DMS153 treated with DMSO at 0.1 percent for 48 hours (cell line): Measurements from ENCODE around the gene TSSK6.

ENCODE experiments used
- DNase-seq: peaks from one replicate; lab custom pipeline; 2025; ENCODE audit not compliant: unreplicated experiment; lab: John Stamatoyannopoulos, UW

Gene TSSK6

DNA sequence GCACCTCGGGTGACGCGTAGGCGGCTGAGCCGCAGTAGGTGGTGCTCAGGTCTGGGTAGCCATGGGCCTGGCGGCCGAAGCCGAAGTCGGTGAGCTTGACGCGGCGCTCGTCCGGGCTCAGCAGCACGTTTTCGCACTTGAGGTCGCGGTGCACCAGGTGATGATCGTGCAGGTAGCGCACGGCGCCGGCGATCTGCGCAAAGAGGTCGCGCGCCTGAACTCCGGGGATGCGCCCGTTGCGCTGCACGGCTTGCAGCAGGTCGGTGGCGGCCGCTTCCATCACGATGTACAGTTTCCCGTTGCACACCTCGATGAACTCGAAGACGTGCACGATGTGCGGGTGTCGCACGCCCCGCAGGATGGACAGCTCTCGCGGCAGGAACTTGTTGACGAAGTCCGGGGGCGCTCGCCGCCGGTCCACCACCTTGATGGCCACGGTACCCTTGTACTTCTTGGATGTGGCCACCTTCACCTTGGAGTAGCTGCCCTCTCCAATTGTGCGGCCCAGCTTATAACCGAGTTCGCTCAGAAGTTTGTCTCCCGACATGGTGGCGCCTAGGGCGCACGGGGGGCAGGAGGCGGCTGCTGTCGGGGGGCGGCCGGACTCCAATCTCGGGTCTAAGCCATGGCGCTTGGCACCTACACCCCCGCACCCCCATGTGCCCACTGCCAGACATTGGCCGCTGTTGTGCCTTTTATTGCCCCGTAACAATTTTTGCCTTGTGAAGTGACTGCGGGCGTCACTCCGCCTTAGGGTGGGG lies at the start of gene TSSK6:
TSS of gene TSSK6 (minus strand) at position 668 of the 761 bp plus-strand sequence. CDS start at position 547, 121 bp downstream.
- no peak for DNase-seq

DNA sequence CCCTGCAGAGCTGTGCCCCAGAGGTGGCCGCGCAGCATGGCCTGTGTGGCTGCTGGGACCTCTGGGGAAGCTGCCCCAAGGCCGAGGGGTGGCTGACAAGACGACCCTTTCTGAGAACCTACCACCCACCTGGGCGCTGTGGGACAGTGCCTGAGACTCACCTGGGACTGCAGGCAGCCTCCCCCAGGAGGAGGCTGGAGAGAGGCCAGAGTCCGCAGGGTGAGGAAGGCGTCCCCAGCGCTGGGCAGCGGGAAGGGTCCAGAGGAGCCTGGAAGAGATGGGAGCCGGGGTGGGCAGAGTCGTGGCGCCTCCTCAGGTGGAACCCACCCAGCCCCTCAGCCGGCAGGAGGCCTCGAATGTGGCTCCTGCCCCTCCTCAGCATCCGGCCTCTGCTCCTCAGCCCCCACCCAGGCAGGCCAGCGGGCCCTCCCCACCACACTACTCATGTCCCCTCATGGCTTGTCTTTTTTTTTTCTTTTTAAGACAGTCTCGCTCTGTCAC lies 48.0 kb upstream of the TSSK6 start:
- no peak for DNase-seq

DNA sequence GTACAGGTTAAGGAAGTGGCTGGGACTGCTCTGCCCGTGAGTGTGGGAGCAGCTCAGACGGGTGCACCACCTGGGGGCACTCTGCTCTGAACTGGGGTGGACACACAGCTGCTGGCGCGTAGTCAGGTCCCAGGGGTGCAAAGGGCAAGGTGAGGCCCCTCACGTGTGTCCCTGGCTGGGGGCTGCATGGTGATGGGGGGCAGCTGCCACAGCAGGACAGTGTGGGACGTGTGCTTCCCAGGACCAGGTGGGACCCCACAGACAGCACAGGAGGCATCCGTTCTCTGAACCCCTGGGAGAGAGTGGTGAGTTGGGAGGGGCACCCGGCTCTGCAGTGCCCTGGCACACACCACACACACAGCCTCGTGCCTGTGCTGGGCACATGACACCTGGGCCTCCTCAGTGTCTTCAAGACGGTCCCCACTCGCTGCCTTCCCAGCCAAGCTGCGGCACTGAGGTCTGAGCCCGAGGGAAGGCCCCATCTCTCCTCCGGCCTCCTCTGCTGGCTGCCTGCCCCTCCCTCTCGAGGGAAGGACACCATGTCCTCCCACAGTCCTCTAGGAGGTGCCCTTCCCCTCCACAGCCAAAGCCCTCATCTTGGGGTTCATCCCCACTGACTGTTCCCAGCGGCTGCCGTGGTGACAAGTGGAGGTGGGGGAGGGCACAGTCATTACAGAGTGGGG lies 47.5 kb upstream of the TSSK6 start:
- no peak for DNase-seq

DNA sequence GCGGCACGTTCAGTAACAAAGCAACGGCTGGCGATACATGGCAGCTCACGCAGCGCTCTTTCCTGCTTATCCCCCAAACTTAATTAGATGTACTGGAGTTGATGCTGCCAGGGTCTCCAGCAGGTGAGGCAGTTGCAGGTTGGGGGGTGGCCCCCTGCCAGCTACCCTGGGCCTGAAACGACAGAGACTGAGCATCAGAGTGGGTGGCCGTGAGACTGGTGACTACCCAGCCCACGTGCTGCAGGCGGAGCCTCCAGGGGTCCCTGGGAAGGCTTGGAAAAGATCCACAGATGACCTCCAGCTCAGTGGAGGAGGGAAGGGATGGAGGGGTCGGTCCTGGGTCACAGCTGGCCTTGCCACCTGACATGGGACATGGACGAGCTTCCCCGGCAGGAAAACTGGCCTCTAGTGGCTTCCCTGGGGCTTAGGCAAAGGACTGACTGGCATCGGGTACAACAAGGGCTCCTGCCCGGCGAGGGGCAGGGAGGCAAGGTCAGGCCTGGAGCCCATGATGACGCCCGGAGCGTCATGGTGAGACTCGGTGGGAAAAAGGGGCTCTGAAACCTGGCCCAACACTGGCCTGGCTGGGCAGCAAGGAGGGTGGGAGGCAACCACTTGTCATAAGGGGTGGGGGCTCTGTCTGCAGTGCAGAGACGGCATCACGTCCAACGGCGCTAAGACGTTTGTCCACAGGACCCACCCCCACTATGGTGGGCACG lies 46.8 kb upstream of the TSSK6 start:
- no peak for DNase-seq

DNA sequence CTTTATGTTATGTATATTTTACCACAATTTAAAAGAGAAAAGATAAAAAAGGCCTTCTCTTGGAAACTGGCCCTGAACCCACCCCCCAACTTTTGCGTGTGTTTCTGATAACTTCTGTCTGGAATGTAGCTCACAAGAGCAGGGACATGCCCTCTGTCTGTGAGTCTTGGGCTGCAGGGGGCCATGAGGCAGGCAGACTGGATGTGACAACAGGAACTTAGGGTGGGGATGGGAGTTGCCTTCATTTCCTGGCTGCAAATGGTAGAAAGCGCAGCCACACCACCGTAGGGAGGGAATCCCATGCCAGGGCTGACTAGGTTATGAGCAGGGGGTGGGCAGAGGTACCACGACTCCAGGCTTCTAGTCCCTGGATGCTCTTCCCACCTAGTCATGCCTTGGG lies 44.6 kb upstream of the TSSK6 start:
- DNase-seq: no peak

DNA sequence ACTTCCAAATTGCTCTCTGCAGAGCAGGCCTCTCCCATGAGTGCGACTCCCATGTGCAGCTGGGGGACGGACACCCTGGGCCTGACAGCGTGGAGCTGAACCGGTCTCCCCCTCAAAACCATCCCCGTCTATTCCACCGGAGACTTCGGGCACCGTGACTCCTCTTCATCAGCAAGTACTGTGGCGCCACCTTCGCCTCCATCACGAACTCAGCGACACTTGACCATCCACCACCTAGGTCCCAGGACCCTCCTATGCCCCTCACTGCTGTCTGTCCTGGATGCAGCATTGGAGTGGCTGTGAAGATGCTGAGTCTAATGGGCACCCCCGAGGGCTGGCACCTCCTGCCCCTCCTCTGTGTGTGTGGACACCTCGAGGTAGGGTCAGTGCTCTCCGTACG lies 43.3 kb upstream of the TSSK6 start:
- no peak for DNase-seq

DNA sequence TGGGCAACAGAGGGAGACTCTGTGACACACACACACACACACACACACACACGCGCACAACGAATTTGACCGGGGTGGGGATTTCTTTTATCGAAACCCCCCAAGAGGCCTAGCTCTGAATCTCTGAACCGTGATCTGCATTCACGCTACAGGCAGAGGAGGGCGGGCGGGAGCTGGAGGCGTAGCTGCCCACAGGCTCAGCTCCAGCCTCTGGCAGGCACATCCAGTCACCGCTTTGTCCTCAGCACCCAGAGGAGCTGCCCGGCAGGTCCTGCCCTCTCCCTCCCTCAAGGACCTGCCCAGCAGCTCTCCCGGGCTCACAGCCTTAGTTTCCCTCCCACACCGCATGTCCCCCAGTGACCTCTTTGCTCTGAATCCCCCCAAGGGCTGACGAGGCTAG lies 42.7 kb upstream of the TSSK6 start:
- no peak for DNase-seq

DNA sequence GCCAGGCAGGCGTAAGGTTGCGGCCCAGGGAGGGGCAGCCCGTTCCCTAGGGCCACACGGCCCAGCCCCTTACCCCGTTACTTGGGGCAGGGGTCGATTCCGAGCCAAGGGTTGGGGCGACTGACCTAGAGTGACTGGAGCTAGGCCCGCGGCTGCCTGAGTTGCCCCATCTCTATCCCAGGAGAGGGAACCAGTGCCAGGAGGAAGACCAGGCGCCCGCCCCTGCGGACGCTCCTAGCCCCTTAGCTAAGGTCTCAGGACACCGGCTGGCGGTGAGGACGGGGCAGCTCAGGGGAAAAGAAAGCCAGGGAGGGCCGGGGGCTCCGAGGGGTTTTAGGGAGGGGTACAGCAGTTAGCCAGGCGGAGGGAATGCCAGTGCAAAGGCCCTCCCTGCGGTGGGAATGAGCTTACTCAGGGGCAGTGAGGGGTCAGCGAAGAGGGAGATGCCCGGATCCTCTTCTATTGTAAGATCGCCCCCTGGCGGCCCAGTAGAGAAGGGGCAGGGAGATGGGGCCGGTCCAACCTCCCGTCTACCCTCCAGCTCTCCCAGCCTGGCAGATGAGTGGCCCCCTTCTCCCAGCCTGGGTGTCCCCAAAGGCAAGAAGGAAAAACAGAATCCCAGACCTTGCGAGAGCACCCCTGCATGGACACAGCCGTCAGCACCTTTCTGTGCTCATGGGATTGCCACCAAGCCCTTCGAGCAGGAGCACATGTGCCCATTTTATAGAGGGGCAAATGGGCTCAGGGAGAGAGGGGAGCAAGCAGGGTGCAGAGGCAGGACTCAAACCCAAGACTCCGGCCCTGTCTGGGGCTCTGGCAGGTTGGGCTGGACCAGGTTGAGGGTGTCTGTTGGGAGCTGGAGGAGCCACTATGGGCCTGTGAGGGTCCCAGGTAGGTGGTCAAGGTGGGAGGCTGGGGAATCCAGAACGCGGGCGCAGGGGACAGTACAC lies 39.0 kb upstream of the TSSK6 start:
- DNase-seq: no peak

DNA sequence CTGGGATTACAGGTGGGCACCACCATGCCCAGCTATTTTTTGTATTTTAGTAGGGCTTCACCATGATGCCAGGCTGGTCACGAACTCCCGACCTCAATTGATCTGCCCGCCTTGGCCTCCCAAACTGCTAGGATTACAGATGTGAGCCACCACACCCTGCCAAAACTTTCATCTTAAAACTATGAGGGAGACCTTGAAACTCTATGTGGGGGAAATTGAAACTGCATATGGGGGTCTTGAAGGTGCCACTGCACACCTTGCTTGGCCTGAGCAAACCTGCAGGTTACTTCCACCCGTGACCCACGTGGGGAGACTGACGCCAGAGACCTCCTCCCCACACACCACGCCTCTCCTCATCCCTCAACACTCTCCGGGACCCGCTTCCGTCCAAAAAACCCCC lies 38.3 kb upstream of the TSSK6 start:
- DNase-seq: no peak

DNA sequence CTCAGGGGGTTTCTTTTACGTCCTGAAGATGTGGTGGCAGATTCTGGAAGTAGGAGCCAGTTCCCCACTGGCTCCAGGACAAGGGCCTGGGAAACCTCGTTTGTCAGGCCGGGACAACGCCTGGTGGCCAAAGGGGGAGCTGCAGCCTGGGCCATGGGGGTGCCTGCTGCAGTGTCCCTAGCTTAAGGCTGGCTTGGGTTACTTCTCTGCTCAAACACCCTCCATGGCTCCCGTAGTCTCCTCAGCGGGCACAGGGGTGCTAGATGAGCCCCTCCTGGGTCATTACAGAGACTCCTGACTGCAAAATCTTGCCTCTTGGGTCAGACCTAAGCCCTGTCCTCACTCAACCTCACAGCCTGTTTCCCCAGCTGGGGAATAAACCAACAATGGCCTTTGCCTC lies 37.5 kb upstream of the TSSK6 start:
- DNase-seq: no peak

DNA sequence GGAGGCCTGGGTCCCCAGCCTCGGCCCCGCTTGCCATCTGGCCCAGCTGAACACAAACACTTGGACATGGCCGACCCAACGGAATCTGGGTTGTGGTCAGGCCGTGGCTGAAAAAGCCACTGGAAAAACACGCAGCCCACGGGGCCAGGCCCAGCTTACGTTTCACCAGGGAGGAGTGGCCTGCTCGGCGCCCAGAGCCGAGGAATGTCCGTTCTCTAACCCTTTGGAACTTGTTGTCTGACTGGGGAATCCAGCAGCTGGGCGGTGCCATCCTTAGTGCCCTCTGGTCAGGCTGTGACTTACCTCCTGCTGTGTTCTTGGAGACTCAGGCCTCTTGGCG lies 36.5 kb upstream of the TSSK6 start:
- DNase-seq: no peak

DNA sequence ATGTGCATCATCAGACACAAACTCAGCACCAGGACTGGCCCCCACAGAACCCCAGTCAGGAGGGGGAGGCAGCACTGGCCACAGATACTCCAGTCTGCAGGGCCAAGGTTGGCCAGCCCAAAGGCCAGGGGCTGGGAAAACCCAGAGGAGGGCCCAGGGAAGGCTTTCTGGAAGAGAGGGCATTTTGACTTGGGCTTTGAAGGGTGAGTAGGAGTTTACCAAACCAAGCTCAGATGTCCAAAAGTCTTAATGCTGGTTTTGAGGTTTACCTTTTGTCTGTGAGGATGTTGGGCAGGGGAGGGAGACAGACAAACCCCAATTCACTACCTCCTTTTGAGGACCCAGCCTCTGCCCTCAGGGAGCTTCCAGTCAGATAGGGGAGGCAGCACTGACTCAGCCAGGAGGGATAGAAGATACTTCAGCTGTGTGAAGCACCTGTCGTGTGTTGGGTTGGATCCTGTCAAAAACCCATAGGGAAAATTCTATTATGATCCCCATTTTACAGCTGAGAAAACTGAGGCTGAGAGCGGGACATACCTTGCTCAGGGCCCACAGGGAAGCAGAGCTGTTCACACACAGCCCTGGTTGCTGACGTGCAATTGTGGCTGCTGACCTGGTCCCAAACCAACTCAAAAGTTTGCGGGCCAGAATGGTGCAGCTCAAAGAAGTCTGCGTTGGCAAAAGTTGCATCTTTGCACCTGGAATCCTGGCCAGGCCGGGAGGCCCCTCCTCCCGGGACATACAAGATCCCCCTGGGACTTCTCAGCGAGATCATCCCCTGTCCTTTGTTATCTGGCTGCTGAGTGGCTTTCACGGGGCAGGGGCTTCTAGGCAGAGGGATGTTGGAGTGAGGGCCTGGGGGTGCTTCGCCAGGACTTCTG lies 35.9 kb upstream of the TSSK6 start:
- no peak for DNase-seq

DNA sequence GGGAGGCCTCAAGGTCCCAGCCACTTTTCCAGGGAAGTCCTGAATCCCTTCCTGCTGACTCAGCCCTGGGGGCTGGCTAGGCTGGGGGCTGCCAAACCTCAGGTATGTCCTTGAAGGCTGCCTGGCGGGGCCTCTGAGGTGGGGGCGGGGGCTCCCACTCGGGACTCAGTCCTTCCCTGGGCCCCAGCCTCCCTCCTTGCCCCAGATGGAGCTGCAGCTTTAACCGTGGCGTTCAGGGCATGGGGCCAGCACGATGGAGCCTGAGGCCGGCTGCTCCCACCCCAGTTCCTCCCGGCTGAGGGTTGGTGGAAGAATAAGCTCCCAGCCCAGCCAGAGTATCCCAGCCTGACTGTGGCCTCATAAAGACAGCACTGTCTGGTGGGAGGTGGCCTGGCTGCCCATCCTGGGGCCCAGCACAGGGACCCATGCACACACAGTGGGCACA lies 35.2 kb upstream of the TSSK6 start:
- DNase-seq: no peak

DNA sequence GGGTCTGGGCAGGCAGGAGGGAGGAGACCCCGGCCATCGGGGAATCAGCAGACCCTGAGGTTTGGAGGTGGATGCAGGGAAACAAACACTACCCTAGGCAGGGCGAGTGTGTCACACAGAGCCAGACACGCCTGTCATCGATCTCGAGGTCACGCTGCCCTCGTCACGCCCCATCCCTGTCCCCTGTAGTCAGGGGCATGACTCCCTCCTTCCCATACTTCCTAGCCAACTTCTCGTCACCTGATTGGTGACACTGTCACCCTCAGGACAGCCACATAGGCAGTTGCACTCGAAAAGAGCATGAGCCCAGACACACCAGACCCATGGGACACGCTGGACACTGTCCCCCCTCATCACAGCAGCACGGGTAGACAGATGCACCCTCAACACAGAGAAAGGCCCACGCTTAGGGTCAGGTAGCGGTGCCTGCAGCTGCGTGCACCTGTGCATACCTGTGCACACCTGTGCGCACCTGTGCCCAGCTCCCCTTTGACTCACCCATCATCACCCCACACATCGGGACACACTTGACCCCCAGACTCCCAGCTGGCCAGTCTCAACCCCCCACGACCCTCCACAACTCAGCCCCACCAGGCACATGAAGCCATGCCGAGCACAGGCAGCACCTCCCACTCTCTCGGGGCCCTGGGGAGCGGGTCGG lies 34.6 kb upstream of the TSSK6 start:
- DNase-seq: no peak

DNA sequence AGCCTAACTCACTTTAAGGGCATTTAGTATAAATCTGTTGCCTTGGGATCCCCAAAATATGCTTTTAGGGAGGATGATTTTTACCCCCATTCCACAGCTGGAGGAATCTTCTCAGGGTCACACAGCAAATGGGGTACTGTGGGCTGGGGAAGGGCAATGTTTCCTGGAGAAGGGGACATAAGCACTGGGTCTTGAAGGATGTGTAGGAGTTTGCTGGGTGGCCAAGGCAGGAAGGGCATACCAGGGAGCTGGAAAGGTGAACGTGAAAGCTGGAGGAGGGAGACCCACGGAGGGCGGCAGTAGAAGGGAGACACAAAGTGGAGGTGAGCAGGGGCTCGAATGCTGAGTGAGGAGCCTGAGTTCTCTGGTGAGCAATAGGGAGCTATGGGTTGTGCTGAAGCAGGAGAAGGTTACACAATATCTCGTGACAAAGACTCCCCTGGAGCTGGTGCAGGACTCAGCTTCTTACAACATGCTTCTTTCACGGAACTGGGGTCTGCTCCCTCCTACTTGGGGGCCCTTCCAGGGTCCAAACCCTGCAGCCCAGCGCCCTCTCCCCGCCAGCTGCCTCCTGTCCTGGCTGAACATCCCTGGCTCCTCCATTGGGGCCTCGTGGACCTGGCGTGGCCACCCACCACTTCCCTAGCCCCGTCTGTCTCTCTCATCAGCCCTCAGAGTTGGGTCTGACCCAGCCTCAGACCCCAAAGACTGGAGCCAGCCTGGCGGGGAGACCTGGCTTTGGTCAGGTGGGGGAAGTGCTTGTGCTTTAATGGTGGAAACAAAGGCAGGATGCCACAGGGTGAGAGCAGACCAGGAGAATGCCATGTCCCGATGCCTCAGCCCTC lies 33.8 kb upstream of the TSSK6 start:
- no peak for DNase-seq

DNA sequence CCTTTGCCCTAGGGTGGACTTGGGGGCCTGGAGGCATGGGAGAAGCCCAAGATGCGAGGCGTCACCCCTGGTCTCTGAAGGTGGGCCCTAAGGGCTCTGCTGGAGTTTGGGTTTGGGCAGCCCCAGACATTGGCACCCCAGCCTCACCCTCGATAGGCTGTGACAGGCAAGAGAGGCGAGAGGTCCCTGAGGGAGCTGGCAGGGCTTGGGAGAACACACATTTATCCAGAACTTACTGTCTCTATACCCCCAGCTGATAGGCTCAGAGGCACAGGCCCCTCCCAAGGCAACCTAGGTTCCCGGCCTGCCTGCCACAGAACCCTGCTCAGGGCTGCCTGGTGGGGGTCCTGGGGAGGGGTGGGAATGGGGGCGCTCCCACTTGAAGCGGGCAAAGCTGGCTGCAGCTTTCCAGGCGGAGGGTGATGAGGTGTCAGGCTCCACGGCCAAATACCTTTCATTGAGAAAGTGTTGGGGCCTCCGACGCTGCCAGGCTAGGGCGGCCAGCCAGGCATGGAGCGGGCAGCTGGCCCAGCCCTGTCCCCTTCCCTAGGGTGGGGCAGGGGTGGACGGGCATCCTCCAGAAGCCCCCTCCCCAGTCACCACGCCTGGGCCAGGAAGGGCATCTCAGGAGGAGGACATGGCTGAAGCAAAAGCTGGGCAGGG lies 32.5 kb upstream of the TSSK6 start:
- DNase-seq: no peak

DNA sequence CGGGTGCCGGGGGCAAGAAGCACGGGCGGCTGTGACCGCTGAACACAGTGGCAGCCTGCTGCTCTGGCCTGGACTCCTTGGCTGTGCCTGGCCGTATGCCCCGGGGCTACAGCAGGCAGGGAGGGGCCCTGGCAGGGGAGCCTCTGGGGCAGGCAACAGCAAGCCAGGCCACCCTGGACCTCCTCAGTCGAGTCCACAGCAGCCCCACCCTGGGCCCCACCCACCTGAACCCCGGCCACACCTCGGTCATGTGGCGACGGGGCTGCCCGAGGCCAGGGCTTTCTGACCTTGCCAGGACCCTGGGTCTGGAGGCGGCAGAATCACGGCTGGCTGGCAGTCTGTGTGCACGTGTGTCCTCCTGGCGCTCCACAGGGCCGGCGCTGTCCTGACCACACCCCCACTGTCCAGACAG lies 31.4 kb upstream of the TSSK6 start:
- no peak for DNase-seq

DNA sequence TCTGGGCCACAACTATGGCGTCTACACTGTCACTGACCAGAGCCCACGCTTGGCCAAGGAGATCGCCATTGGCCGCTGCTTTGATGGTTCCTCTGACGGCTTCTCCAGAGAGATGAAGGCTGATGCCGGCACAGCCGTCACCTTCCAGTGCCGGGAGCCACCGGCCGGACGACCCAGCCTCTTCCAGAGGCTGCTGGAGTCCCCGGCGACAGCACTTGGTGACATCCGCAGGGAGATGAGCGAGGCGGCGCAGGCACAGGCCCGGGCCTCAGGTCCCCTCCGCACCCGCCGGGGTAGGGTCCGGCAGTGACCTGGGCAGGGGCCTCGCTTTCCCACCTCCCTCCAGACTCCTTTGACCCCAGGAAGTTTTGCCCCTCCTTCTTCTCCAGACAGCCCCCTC lies 30.4 kb upstream of the TSSK6 start:
- no peak for DNase-seq
